ENCODE data around the gene CHST5.
"Not testable (repeated sequence)": the region's sequence is repeated elsewhere in the genome, so short reads cannot be mapped to it uniquely, and the experiment has no call there.

Gene CHST5

DNA sequence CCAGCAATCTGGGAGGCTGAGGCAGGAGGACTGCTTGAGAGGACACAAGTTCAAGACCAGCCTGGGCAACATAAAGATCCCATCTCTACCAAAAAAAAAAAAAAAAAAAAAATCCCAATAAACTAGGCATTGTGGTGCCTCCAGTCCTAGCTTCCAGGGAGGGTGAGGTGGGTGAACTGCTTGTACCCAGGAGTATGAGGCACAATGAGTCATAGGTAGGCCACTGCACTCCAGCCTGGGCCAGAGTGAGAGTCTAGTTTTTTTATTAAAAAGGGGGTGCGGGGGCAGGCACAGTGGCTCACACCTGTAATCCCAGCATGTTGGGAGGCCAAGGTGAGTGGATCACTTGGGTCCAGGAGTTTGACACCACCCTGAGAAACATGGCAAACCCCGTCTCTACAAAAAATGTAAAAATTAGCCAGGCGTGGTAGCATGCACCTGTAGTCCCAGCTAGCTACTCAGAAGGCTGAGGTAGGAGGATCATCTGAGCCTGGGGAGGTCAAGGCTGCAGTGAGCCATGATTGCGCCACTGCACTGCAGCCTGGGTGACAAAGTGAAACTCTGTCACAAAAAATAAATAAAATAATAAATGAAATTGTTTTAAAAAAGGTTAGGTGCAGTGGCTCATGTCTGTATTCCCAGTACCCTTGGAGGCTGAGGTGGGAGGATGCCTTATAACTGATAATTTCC lies 32.8 kb downstream of the CHST5 start:
- DNase-seq: no peak

DNA sequence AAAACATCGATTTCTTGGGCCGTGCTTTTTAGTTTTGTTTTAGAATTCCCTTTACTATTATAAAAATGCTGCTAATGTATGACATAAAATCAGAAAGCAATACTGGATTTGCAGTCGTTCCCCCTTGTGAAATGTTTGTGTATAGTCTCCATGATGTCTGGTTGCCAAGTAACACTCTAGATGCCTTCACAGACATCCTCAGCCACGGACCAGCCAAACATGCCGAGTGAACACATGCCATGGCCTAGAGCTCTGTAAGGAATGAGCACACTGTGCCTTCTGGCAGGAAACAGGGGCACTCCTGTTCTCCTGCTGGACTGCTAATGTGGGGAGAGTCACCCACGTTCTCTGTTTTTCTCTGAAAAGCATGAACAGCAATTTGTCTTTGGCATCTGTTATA lies 34.1 kb downstream of the CHST5 start:
- not testable (repeated sequence) for DNase-seq

DNA sequence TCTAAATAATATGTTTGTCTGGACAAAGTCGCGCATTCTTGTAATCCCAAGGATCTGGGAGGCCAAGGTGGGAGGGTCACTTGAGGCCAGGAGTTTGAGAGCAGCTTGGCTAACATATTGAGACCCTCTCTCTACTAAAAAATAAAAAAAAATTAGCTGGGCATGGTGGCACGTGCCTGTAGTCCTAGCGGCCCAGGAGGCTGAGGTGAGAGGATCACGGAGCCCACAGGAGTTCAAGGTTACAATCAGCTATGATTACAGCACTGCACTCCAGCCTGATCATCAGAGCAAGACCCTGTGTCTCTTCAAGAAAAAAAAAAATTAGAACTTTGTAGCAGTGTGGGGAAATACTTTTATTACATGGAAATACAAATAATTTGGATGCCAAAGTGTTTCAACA lies 34.5 kb downstream of the CHST5 start:
- no peak for DNase-seq

DNA sequence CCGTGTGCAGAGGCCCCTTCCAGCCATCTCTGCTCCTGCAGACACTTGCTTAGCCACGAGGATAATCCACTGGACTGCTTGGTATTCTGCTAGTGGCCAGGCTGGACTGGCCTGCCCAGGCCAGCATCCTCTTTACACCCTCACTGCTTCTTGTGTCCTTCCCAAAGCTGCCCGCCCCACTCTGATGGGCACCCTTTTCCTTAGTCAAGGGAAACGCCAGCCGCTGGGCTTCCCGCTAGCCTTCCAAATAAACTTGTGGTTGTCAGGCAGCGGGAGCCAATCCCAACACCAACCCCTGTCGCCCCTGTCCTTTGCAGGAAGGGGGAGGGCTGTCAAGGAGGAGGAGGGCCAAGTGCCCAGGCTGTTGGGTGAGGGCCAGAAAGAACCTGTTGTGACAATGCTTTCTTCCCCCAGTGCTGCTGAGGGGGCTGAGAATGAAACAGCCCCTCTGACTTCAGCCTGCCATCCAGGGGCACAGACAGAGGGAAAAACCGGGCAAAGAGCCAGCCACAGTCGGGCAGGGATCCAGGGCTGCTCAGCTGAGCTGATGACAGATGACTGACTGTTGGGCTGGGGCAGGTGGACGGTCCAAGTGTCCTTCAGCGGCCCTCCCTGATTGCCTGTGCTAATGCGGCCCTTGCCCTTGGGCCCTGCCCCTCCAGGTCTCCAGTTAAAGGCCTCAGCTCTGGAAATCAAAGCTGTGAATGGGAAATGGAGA lies 37.1 kb downstream of the CHST5 start:
- DNase-seq: peak; percentile 46

DNA sequence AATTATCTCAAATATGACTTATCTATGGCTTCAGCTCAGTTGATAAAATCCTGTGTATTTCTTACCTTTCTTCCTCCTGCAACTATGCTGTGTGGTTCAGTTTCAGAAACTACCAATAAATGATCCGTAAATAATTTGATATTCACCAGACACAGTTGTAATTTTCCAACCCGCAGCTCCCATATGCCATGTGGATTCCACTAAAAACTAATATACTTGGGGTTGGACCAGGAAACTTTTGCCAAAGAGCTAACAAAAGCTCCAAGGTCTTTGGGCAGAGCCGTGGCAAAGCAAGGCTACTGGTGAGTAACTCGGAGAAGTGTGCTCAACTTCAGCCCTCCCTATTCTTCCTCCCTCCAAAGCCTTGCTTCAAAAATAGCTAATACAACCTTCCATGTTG lies 38.4 kb downstream of the CHST5 start:
- DNase-seq: no peak

DNA sequence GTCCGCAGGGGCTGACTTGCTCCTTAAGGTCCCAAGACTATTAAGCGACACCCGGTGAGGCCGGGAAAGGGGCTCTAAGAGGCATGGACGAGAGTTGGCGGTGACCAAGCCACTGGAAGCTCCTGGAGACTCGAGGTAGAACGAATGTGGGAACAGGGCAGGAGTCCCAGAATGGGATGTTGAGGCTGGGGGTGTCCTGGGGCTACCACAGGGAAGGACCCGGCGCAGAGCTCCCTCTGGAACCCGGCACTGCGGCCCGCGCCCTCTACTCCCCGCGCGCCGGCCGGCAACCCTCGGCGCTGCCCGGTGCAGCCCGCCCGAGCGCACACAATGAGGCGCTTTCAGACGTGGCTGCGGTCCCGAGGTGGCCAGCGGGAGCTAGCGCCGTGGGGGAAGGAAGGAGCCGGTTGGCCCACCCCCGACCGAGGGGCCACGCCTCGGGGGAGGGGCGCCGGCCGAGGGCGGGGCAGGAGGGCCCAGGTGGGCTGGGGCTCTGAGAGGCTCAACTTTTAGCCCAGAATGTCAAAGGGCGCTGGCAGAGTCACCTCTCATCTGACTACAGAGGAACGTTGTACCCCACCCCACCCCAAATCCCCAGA lies 40.7 kb downstream of the CHST5 start, which contains the start of gene CHST6:
CHST6 (minus strand) TSS at position 366 of the 599 bp plus-strand sequence. CDS start 15,613 bp downstream, outside the sequence.
- no peak for DNase-seq

DNA sequence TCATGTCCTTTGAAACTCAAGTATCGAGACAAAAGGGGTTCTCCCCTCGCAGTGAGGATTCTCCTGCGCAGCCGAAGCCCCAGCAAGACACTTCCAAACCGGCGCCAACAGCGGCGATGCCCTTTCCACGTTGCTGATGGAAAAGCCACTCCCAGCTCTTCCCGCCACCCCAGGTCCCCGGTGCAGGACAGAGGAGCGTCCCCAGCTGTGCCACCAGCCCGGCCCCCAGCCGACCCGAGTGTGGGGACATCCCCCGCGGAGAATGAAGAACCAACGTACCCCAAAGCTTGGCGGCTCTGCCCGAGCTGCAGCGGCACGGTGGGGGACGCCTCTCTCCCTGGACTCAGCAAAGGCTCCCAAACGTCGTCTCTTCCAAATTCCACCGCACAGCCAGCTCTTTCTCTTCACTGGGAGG lies 41.2 kb downstream of the CHST5 start:
- DNase-seq: no peak

DNA sequence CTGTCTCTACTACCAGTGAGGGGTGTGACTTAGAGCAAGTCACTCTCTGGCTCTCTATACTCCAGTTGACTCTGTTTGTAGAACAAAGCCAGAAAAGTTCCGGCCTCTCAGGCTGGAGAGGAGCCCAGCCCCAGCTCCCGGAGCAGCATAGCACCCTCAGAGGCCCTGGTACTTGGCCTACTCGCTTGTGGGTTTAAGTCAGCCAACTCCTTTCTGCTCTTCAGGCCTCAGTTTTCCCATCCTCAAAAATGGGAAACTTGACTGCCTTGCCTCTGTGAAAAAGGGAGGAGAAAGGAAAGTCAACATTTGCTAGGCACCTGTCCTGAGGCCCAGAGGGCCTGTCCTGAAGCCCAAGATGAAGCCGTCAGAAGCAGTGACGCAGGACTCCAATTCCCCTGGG lies 41.7 kb downstream of the CHST5 start:
- no peak for DNase-seq

DNA sequence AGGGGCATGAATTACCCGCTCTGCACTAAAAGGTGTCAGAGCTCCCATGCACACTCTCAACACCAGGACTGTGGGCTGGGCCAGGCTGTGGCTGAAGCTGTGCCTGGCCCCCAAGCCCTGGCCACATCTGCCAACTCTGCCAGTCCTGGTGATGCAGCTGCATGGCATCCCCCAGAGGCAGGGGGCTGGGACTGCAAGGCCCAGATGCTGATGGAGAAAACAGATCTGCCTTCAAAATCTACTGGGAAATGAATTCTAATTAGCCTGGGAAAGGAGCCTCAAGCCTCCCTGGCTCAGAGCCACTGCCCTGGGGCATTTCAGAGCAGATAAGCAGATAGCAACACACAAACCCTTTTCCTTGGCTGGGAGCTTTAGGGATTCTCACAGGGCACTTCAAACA lies 44.0 kb downstream of the CHST5 start:
- DNase-seq: peak; percentile 78

DNA sequence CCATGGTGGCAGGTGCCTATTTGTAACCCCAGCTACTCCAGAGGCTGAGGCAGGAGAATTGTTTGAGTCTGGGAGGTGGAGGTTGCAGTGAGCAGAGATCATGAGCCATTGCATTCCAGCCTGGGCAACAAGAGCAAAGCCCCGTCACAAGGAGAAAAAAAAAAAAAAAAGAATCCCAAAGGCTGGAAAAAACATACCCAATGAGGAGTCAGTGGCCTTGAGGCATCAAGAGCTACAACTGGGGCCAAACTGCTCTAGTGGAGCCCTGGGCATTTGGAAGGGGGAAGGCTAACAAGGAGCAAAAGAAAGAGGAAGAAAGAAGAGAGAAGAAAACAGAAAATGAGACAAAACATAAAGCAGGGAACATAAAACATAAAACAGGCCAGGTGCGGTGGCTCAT lies 47.6 kb downstream of the CHST5 start:
- DNase-seq: no peak

DNA sequence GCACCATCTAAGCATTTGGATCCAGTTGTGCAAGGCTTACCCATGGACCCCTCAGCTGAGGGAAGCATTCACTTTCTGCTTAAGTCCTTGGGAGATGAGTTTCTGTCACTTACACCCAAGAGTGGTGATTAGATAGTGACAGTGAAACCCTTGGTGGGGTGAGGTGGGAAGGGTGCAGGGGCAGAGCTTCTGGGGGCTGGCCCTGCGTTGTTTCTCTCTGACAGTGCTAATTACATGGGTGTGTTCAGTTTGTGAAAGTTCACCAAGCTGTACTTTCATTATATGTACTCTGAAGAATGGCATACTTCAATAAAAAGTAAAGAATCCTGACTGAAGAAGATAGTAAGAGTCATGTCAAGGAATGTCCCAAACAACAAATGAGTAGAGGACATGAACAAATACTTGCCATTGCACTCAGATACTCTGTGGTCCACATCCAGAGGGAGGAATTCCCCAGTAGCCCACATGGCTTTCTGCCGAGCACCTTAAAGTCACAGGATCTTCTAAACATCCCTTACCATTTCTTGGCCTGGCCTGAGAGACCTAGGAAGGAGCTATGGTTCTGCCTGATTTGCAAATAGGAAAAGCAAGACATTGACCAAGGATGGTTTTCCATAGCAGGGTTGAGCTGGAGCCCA lies 49.1 kb downstream of the CHST5 start:
- DNase-seq: no peak

DNA sequence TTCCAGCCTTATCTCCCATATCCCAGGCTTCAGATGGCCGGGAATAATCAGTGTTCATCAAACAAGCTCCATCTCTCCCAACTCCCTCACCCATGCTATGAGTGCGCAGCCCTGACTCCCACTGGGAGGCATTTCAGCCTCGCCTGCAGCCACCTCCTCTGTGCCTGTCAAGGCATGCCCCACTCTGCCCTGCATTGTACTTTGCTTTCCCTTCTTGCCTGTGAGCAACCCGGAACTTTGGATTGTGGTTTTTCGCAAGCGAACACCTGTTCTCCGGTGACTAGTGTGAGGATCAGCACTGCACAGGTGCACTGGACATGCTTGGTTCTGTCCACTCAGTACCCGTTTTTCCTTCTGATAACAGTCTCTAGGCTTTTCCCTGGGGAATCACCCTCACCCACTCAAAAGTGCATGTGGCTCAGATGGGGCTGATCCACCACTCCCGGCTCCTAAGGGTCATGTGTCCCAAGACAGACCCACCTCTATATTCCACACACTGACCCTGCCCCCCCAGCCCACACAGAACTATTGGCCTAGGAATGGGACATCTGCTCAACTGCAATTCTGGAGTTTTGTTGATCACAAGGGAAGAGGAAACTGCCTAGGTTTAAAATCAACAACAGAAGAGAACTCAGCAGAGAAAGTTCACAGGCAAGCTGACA lies 49.8 kb downstream of the CHST5 start:
- peak; percentile 76 for DNase-seq

DNA sequence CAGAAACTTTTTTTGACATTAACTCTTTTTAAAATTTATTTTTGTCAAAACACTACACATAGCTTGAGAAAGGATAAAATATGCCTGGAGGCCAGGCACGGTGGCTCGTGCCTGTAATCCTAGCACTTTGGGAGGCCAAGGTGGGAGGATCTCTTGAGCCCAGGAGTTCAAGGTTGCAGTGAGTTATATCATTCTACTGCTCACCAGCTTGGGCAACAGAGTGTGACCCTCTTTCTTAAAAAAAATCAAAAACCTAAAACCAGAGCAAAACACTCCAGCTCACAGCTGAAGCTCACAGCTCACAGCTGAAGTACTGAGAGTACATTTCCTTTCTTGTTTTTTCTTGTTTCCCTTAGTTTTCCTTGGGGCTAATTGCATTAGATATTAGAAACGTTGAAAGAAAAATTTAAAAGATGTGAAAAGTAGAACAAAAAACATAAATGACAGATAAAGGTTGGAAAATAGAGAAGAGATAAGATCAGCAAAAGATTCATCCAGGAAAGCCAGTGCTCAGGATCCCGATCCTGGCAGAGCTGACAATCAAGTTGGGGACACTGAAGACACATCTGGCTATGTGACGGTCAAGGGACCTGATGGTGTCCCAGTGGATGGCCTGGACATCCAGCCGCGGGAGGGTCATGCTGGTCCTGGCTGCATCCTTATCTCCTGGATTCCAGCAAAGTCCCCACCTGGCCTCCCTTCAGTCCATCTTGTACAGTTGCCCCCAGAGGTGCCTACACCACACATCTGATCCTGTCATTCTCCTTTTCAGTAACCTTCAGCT lies 50.5 kb downstream of the CHST5 start:
- no peak for DNase-seq

DNA sequence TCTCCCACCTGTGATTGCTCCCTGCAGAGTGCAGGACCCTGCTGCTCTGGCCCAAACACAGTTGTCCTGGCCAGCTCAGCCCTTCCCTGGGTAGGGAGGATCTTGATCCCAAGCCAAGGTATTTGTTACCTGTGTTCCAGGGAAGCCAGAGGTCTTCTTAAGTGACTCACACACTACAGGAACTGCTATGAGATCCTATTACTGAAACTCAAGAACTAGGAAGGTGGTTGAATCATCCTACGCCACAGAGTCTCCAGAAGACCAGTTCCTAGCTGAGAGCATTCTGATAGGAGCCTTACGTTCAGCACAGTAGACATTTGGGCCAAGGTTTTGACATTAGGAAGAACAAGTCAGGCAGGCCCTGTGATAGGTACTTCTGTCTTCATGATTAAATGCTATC lies 52.7 kb downstream of the CHST5 start:
- DNase-seq: no peak

DNA sequence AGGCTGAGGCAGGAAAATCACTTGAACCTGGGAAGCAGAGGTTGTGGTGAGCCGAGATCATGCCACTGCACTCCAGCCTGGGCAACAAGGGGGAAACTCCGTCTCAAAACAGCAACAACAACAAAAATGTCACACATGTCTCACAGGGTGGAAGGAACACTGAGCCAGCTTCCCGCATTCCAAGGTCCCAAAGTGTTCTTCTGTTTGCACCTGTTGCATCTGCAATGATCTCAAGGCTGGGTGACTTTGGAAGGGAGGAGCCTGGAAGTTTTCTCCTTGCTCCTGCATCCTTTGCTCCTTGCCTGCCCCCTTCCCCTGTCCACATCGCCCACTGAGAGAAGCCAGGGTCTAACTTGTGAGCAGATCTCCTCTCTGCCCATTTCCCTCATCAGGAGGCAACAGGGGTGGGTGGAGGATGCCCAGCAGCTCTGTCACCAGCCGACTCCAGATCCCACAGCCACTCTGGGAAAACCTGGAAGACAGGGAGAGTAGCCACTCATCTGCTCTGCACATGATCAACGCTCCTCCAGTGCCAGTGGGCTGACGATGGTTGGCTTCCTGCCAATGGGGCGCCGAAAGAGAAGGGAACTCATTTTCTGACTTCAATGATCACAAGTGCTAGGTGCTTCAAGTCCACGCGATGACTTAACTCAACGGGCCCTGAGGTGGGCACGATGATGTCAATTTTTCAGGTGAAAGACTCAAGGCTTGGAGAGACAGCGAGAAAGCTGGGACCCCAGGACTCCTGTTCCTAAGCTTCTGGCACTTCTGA lies 53.3 kb downstream of the CHST5 start:
- DNase-seq: peak; percentile 26

DNA sequence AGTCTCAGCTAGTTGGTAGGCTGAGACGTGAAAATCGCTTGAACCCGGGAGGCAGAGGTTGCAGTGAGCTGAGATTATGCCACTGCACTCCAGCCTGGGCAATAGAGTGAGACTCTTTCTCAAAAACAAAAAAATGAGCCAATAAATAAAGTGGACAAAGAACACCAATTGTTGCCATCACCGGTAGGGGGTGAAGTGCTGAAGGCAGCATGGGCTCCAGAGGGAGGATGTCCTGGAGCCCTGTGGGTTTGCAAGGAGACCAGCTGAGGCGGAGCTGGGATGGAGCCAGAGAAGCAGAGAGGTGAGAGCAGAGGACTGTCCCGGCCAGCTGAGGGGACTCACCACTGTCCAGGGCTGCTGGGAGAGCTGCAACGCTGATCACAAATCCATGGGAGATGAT lies 54.4 kb downstream of the CHST5 start:
- DNase-seq: no peak

DNA sequence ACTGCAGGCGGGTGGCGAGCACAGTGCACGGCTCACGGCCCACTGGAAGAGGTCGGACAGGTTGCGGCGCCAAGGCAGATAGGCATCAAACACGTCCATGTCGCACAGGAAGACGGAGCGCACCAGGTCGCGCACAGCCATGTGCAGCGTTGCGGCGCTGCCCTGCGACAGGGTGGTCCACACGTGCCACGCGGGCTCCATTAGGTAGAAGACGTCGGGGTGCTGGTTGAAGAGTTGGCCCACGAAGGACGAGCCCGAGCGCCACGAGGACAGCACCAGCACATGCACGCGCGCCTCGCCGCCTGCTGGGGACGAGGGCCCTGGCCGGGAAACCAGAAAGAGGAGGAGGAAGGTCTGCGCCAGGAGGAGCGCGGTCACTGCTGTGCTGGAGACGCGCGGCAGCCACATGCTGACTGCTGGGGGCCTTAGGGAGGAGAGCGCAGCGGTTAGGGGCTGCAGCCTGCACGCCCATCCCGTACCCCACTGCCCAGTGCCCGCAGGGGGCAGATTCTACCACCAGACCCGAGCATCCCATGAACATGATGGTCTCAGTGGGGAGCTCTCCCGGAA lies 56.4 kb downstream of the CHST5 start:
- DNase-seq: no peak
